WERI-Rb-1 (cell line): Measurements from ENCODE around the gene GNG10.
A peak's percentile ranks its signal among the peaks of the same experiment; 100 is the strongest.

Source experiments
- DNase-seq: peaks from one replicate; pipeline ENCODE4 v3.0.0-alpha.2; 2020
- H3K27ac ChIP-seq: fragments of 250-450 bp; sonication (Bioruptor Pico); 2 replicates; pipeline ENCODE4 v1.5.1; 2020; ENCODE audit warnings: mild to moderate bottlenecking, moderate library complexity
- H3K27me3 ChIP-seq: fragments of 250-450 bp; sonication (Bioruptor Pico); 2 replicates; pipeline ENCODE4 v1.5.1; 2021; ENCODE audit warnings: mild to moderate bottlenecking, low read depth, moderate library complexity; ENCODE audit not compliant: insufficient read depth, severe bottlenecking
- H3K36me3 ChIP-seq: fragments of 250-450 bp; sonication (Bioruptor Pico); 2 replicates; pipeline ENCODE4 v1.5.1; 2020; ENCODE audit warnings: mild to moderate bottlenecking, moderate library complexity
- H3K4me3 ChIP-seq: 2 replicates; pipeline ENCODE4 v1.5.1; 2011; ENCODE audit warnings: low read depth, mild to moderate bottlenecking, control low read depth, low read length
- H3K9me3 ChIP-seq: fragments of 250-450 bp; sonication (Bioruptor Pico); 2 replicates; pipeline ENCODE4 v1.5.1; 2021; ENCODE audit warnings: mild to moderate bottlenecking, moderate library complexity; ENCODE audit not compliant: severe bottlenecking
- TF ChIP-seq, protein P1 (sequence below): IDR thresholded peaks from 2 replicates; pipeline ENCODE4 v1.5.1; 2011; ENCODE audit warnings: low read depth, mild to moderate bottlenecking, control low read depth, inconsistent platforms, low read length

The GNG10 gene

DNA sequence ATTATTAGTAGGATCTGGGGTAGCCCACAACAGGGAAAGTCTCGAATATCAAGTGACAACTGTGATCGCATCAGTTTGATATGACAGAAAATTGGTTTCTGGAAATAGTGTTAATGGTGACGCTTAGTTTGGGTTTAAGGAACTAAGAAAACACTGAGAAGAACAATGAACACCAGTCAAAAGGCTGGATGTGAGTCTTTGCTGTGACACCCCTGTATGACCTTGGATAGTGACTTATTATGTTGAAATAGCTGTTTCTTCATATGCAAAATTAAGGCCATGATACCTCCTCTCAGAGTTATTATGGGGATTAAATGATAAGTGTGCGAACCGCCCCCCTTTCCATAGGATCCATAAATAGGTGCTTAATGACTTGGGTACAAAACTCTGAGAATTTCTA lies 29.3 kb upstream of the GNG10 start:
- Histone ChIP-seq H3K9me3 (no peaks in the 10 kb centered on the region), H3K36me3 (no peaks in the 10 kb centered on the region; the same call in 1 of the 2 replicates), H3K4me3 (peak overlapping the region; percentile 93), H3K27me3 (no peaks in the 10 kb centered on the region), H3K27ac (no peak overlapping the region)
- DNase-seq, result no peak
- TF ChIP-seq, protein P1, sequence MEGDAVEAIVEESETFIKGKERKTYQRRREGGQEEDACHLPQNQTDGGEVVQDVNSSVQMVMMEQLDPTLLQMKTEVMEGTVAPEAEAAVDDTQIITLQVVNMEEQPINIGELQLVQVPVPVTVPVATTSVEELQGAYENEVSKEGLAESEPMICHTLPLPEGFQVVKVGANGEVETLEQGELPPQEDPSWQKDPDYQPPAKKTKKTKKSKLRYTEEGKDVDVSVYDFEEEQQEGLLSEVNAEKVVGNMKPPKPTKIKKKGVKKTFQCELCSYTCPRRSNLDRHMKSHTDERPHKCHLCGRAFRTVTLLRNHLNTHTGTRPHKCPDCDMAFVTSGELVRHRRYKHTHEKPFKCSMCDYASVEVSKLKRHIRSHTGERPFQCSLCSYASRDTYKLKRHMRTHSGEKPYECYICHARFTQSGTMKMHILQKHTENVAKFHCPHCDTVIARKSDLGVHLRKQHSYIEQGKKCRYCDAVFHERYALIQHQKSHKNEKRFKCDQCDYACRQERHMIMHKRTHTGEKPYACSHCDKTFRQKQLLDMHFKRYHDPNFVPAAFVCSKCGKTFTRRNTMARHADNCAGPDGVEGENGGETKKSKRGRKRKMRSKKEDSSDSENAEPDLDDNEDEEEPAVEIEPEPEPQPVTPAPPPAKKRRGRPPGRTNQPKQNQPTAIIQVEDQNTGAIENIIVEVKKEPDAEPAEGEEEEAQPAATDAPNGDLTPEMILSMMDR, result no peak

GRCh38 chr9:111632695-111633388 lies 28.6 kb upstream of the GNG10 start:
- Histone ChIP-seq H3K9me3 (no peaks in the 10 kb centered on the region), H3K27ac (no peak overlapping the region), H3K36me3 (no peaks in the 10 kb centered on the region; the same call in 1 of the 2 replicates), H3K4me3 (no peak overlapping the region), H3K27me3 (no peaks in the 10 kb centered on the region)
- TF ChIP-seq, protein P1, result no peak
- no peak for DNase-seq

DNA sequence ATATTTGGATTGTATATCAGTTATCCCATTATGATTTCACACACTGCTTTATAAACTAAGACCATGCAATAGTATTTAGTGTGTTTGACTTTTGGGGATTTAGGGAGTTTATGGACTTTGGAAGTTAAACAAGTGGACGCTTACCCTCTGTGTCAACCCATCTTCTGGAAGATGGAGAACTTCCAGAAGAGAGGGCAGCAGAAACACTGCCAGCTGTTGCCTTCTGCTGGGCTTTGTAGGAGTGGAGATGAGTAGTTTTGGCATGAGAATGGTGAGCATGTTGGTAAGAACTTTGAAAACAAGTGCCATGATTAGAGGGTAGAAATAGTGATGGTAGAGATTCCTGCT lies 28.0 kb upstream of the GNG10 start:
- Histone ChIP-seq H3K4me3 (no peak overlapping the region), H3K27me3 (no peaks in the 10 kb centered on the region), H3K27ac (no peak overlapping the region), H3K9me3 (no peaks in the 10 kb centered on the region), H3K36me3 (no peaks in the 10 kb centered on the region; the same call in 1 of the 2 replicates)
- TF ChIP-seq, protein P1, result no peak
- no peak for DNase-seq

DNA sequence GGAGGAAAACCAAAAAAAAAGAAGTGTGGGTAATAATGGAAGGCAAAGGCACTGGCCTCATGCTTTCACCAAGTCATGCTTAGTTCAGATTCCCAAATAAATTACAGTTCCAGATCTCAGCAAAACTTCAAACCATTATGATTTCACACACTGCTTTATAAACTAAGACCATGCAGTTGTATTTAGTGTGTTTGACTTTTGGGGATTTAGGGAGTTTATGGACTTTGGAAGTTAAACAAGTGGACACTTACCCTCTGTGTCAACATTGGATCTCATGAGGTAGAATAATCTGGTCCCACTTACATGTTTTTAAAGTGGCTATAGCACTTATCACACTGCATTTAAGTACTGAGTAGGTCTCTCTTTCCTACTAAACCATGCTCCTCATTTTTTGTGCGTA lies 26.5 kb upstream of the GNG10 start:
- Histone ChIP-seq H3K27ac (no peak overlapping the region), H3K36me3 (no peaks in the 10 kb centered on the region; the same call in 1 of the 2 replicates), H3K9me3 (no peaks in the 10 kb centered on the region), H3K4me3 (no peak overlapping the region), H3K27me3 (no peaks in the 10 kb centered on the region)
- TF ChIP-seq, protein P1, result no peak
- no peak for DNase-seq

GRCh38 chr9:111637421-111637950 lies 23.9 kb upstream of the GNG10 start:
- no peaks in the 10 kb centered on the region for H3K9me3 ChIP-seq
- TF ChIP-seq, protein P1, result no peak
- H3K36me3 ChIP-seq, result no peaks in the 10 kb centered on the region
- H3K27me3 ChIP-seq, result no peaks in the 10 kb centered on the region
- no peak for DNase-seq
- no peak overlapping the region for H3K4me3 ChIP-seq
- no peak overlapping the region for H3K27ac ChIP-seq

DNA sequence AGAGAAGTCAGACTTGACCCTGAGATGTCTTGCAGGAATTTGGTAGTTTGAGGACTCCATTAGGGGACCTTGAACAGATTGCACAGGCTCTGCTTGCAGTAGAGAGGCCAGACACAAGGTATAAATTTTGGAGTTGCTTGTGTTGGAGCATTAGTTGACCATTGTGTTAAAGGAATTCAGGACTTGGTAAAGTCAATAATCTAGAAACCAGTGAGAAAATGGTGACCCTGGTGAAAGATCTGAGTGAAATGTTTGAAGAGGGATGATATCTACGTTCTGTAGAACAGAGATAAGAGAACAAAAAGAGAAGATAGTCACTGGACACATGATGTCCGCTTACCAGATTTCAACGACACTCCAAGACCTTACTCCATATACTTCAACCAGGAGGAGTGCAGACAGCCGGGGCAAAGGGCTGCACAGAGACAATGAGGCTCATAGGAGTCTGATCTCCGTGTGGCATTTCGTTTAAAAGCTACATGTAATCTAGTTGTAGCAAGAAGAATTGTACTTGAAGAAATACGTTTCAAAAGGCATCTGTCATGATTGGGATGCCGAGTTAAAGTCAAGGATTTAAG lies 17.1 kb upstream of the GNG10 start:
- Histone ChIP-seq H3K27me3 (no peaks in the 10 kb centered on the region), H3K36me3 (peaks cover 25% of the 10 kb centered on the region), H3K9me3 (no peaks in the 10 kb centered on the region), H3K4me3 (no peak overlapping the region), H3K27ac (no peak overlapping the region)
- TF ChIP-seq, protein P1, result no peak
- DNase-seq, result no peak
